ENCODE measurements around the gene KLHL2.

GRCh38 chr4:165368567-165368966 lies 161.2 kb downstream of the KLHL2 start:
- no peak for TF ChIP-seq CTCF (IDR thresholded peaks at IDR 0.05; ENCODE audit: insufficient read depth, low read length)
- TF ChIP-seq REST (IDR thresholded peaks at IDR 0.05; ENCODE audit: insufficient replicate concordance, low read depth) = no peak

All from HL-60 (cell line).